ENCODE results near the gene BRINP1. TPM values are rescaled to one million over a fixed set of nuclear protein-coding genes. Genes with fewer than 3 reads are reported as not detected.

Gene BRINP1
- total and polyA plus RNA-seq, 10 of the 15 experiments (the other 5 are each of a cell fraction or from before 2014, with no cell fraction given), result not detected

DNA sequence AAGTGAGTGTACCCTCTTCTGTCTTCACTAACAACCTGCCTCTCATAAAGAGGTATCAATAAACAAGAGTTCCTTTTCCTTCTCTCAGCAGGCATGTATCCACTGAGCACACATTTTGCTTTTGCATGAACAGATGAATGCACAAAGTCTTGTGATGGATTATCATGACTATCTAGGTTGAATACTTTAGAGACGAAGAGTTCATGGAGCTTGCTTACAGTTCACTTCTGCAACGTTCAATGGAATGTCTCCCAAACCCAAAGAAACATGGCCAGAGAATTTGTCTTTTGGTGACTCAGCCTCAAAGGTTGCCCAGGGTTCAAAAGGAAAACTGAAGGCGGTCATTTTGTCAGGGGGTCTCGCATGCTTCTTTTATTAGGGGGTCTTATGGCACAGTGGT lies 55.4 kb downstream of the BRINP1 start (continued):
- TF ChIP-seq, protein P1, sequence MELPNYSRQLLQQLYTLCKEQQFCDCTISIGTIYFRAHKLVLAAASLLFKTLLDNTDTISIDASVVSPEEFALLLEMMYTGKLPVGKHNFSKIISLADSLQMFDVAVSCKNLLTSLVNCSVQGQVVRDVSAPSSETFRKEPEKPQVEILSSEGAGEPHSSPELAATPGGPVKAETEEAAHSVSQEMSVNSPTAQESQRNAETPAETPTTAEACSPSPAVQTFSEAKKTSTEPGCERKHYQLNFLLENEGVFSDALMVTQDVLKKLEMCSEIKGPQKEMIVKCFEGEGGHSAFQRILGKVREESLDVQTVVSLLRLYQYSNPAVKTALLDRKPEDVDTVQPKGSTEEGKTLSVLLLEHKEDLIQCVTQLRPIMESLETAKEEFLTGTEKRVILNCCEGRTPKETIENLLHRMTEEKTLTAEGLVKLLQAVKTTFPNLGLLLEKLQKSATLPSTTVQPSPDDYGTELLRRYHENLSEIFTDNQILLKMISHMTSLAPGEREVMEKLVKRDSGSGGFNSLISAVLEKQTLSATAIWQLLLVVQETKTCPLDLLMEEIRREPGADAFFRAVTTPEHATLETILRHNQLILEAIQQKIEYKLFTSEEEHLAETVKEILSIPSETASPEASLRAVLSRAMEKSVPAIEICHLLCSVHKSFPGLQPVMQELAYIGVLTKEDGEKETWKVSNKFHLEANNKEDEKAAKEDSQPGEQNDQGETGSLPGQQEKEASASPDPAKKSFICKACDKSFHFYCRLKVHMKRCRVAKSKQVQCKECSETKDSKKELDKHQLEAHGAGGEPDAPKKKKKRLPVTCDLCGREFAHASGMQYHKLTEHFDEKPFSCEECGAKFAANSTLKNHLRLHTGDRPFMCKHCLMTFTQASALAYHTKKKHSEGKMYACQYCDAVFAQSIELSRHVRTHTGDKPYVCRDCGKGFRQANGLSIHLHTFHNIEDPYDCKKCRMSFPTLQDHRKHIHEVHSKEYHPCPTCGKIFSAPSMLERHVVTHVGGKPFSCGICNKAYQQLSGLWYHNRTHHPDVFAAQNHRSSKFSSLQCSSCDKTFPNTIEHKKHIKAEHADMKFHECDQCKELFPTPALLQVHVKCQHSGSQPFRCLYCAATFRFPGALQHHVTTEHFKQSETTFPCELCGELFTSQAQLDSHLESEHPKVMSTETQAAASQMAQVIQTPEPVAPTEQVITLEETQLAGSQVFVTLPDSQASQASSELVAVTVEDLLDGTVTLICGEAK (IDR thresholded peaks at IDR 0.05; ENCODE audit: borderline replicate concordance), result no peak
- TF ChIP-seq NRF1 (conservative IDR thresholded peaks at IDR 0.05; ENCODE audit: low read depth, low read length) (no peak), ATF7 (IDR thresholded peaks at IDR 0.05; ENCODE audit: low read depth) (no peak), CHD2 (IDR thresholded peaks at IDR 0.05; ENCODE audit: borderline replicate concordance, low read depth, low read length) (no peak), GATAD2B (conservative IDR thresholded peaks at IDR 0.05; ENCODE audit: low read depth) (no peak)
- TF ChIP-seq, protein P2, sequence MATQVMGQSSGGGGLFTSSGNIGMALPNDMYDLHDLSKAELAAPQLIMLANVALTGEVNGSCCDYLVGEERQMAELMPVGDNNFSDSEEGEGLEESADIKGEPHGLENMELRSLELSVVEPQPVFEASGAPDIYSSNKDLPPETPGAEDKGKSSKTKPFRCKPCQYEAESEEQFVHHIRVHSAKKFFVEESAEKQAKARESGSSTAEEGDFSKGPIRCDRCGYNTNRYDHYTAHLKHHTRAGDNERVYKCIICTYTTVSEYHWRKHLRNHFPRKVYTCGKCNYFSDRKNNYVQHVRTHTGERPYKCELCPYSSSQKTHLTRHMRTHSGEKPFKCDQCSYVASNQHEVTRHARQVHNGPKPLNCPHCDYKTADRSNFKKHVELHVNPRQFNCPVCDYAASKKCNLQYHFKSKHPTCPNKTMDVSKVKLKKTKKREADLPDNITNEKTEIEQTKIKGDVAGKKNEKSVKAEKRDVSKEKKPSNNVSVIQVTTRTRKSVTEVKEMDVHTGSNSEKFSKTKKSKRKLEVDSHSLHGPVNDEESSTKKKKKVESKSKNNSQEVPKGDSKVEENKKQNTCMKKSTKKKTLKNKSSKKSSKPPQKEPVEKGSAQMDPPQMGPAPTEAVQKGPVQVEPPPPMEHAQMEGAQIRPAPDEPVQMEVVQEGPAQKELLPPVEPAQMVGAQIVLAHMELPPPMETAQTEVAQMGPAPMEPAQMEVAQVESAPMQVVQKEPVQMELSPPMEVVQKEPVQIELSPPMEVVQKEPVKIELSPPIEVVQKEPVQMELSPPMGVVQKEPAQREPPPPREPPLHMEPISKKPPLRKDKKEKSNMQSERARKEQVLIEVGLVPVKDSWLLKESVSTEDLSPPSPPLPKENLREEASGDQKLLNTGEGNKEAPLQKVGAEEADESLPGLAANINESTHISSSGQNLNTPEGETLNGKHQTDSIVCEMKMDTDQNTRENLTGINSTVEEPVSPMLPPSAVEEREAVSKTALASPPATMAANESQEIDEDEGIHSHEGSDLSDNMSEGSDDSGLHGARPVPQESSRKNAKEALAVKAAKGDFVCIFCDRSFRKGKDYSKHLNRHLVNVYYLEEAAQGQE (IDR thresholded peaks at IDR 0.05; ENCODE audit: low read depth, low read length), result no peak

Measured in GM12878 (cell line).